PC-3 (cell line): ENCODE measurements around the gene SCFD1. TPM values are rescaled to one million over a fixed set of nuclear protein-coding genes. Genes with fewer than 3 reads are reported as not detected.
A peak's percentile ranks its signal among the peaks of the same experiment; 100 is the strongest.

Experiments
- ATAC-seq: fragments of 200-7000 bp; cut with Tn5 transposase; 2 replicates; pipeline ENCODE4 v1.9.1; 2020; ENCODE audit warnings: mild to moderate bottlenecking, moderate library complexity
- BruUV-seq: library from RNA; stranded (reverse); fragments of 400-500 nt; replicated peaks from 2 replicates; lab custom pipeline; 2021; lab: Mats Ljungman, UMichigan
- CTCF ChIA-PET: fragments of 300-600 bp; sonication (Branson Sonifier 250); formaldehyde crosslinking; loops from one replicate; lab custom pipeline; 2022; ENCODE audit warnings: antibody characterized with exemption; lab: Charles Lee
- POLR2A ChIA-PET: fragments of 300-600 bp; sonication (Branson Sonifier 250); formaldehyde crosslinking; loops from one replicate; lab custom pipeline; 2022; ENCODE audit warnings: antibody characterized with exemption; ENCODE audit not compliant: unreplicated experiment; lab: Charles Lee
- DNase-seq: peaks from one replicate; pipeline ENCODE4 v3.0.0-alpha.2; 2015
- H2AFZ ChIP-seq: fragments of 300-600 bp; sonication (generic); 2 replicates; pipeline ENCODE4 v1.6.0; 2016; ENCODE audit warnings: antibody characterized with exemption, low read length
- H3F3A ChIP-seq: fragments of 300-600 bp; sonication (generic); one replicate; pipeline ENCODE4 v1.6.0; 2017; ENCODE audit warnings: antibody characterized with exemption, low read length, control low read depth, mild to moderate bottlenecking; ENCODE audit not compliant: unreplicated experiment
- H3K27ac ChIP-seq: fragments of 300-600 bp; sonication (generic); 2 replicates; pipeline ENCODE4 v1.5.1; 2016; ENCODE audit warnings: mild to moderate bottlenecking, low read length
- H3K27me3 ChIP-seq: fragments of 300-600 bp; sonication (generic); 2 replicates; pipeline ENCODE4 v1.6.1; 2016; ENCODE audit warnings: low read length, mixed read lengths
- H3K36me3 ChIP-seq: fragments of 300-600 bp; sonication (generic); 2 replicates; pipeline ENCODE4 v1.6.1; 2016; ENCODE audit warnings: low read depth, mixed run types, low read length, mixed read lengths
- H3K4me1 ChIP-seq: fragments of 300-600 bp; sonication (generic); 2 replicates; pipeline ENCODE4 v1.5.1; 2016; ENCODE audit warnings: low read length; ENCODE audit not compliant: insufficient read depth
- H3K4me2 ChIP-seq: fragments of 300-600 bp; sonication (generic); 2 replicates; pipeline ENCODE4 v1.6.0; 2016; ENCODE audit warnings: low read length
- H3K4me3 ChIP-seq: fragments of 300-600 bp; sonication (generic); 2 replicates; pipeline ENCODE4 v1.5.1; 2016; ENCODE audit warnings: mild to moderate bottlenecking, low read length, mixed read lengths
- H3K79me2 ChIP-seq: fragments of 300-600 bp; sonication (generic); 2 replicates; pipeline ENCODE4 v1.6.1; 2017; ENCODE audit warnings: low read length, mixed read lengths
- H3K9ac ChIP-seq: fragments of 300-600 bp; sonication (generic); 2 replicates; pipeline ENCODE4 v1.6.0; 2016; ENCODE audit warnings: mild to moderate bottlenecking, low read length
- H3K9me2 ChIP-seq: fragments of 300-600 bp; sonication (generic); replicated peaks from 2 replicates; pipeline ENCODE4 v1.6.1; 2016; ENCODE audit warnings: mixed run types, low read length, mixed read lengths
- H3K9me3 ChIP-seq: fragments of 300-600 bp; sonication (generic); 2 replicates; pipeline ENCODE4 v1.6.1; 2016; ENCODE audit warnings: low read length, mixed read lengths
- H4K20me1 ChIP-seq: fragments of 300-600 bp; sonication (generic); 2 replicates; pipeline ENCODE4 v1.6.1; 2016; ENCODE audit warnings: low read length, mixed read lengths
- EZH2 ChIP-seq: fragments of 300-600 bp; sonication (generic); IDR thresholded peaks from one replicate; pipeline ENCODE4 v1.6.1; 2017; ENCODE audit warnings: antibody characterized with exemption, mild to moderate bottlenecking, low read length; ENCODE audit not compliant: unreplicated experiment
- EZH2phosphoT487 ChIP-seq: fragments of 300-600 bp; sonication (generic); IDR thresholded peaks from 2 replicates; pipeline ENCODE4 v1.6.1; 2018; ENCODE audit warnings: mild to moderate bottlenecking, antibody characterized with exemption, low read length, borderline replicate concordance
- intact Hi-C: fragments of 100-400 bp; cut with micrococcal nuclease; formaldehyde crosslinking; loops from 2 replicates; pipeline ENCODE4 v1.9.0; 2023
- total RNA-seq: library from RNA; depleted of rRNA; stranded (reverse); fragments of >200 nt; gene quantifications from 2 replicates; pipeline ENCODE4 v1.2.3, GENCODE V29; 2014
- TF ChIP-seq, protein P1 (sequence below): fragments of 300-600 bp; sonication (generic); conservative IDR thresholded peaks from 2 replicates; pipeline ENCODE4 v1.5.1; 2017; ENCODE audit warnings: antibody characterized with exemption, low read depth, mild to moderate bottlenecking, low read length

SCFD1 gene
- total RNA-seq, 1 experiment from 2014 or later = 72.3 TPM

GRCh38 chr14:30607156-30607780, 14.9 kb upstream of the SCFD1 start:
- intact Hi-C loops = no loop called here
- ATAC-seq = no peak
- POLR2A ChIA-PET = no interaction called here

DNA sequence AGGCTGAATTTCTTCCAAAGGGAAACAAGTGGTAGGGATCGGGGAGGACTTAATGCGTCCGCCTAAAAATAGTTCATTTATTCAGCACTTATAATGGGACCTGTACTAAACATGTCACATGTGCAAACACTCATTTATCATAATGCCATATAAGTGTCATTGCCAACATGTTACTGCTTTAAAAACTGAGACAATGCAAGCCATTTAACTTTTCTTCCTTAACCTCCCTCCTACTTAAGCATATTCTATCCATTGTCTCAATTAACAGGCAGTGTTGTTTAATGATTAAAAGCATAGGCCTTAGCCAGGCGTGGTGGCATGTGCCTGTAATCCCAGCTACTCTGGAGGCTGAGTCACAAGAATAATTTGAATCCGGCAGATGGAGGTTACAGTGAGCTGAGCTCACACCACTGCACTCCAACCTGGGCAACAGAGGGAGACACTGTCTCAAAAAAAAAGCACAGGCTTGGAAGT, 13.5 kb upstream of the SCFD1 start:
- intact Hi-C loops = loop anchor here (2.0 kb wide), 1 partner anchor 34 kb away; no protein-coding TSS in a partner anchor
- H3F3A ChIP-seq = peaks cover 13% of the 10 kb centered on the region
- no TSS peak for BruUV-seq
- H2AFZ ChIP-seq = no peak overlapping the region
- no peak overlapping the region for H3K4me3 ChIP-seq
- H3K79me2 ChIP-seq = no peaks in the 10 kb centered on the region
- no peak overlapping the region for H3K4me2 ChIP-seq
- peak; percentile 51 for DNase-seq
- ATAC-seq = peak; percentile 66
- TF ChIP-seq, protein P1, sequence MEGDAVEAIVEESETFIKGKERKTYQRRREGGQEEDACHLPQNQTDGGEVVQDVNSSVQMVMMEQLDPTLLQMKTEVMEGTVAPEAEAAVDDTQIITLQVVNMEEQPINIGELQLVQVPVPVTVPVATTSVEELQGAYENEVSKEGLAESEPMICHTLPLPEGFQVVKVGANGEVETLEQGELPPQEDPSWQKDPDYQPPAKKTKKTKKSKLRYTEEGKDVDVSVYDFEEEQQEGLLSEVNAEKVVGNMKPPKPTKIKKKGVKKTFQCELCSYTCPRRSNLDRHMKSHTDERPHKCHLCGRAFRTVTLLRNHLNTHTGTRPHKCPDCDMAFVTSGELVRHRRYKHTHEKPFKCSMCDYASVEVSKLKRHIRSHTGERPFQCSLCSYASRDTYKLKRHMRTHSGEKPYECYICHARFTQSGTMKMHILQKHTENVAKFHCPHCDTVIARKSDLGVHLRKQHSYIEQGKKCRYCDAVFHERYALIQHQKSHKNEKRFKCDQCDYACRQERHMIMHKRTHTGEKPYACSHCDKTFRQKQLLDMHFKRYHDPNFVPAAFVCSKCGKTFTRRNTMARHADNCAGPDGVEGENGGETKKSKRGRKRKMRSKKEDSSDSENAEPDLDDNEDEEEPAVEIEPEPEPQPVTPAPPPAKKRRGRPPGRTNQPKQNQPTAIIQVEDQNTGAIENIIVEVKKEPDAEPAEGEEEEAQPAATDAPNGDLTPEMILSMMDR = peak; percentile 45; the same call in 1 of the 2 replicates
- no peak for TF ChIP-seq EZH2phosphoT487
- ChIA-PET POLR2A (interaction anchor here (0.6 kb wide), 1 partner anchor 1066 kb away, joined by 10 read pairs; no protein-coding TSS in a partner anchor), CTCF (no interaction called here)
- no peak overlapping the region for H3K9ac ChIP-seq
- peaks cover 49% of the 10 kb centered on the region; the same call in 1 of the 2 replicates for H3K36me3 ChIP-seq
- no peaks in the 10 kb centered on the region for H3K27me3 ChIP-seq
- no peaks in the 10 kb centered on the region for H3K9me2 ChIP-seq
- 0 out of 2 replicates have a peak overlapping the region, but pooled peaks have one; percentile 5 for H3K27ac ChIP-seq
- H4K20me1 ChIP-seq = 0 out of 2 replicates have a peak, but pooled peaks cover 15% of the 10 kb centered on the region
- peaks cover 27% of the 10 kb centered on the region for H3K4me1 ChIP-seq
- H3K9me3 ChIP-seq = no peaks in the 10 kb centered on the region

More at GRCh38 chr14:30607156-30607780, 14.9 kb upstream of the SCFD1 start:
- Histone ChIP-seq H3K9me2 (no peaks in the 10 kb centered on the region), H3K4me2 (no peak overlapping the region), H3K36me3 (peaks cover 54% of the 10 kb centered on the region; the same call in 1 of the 2 replicates), H3K4me1 (peaks cover 27% of the 10 kb centered on the region), H3K9me3 (no peaks in the 10 kb centered on the region), H3F3A (peaks cover 13% of the 10 kb centered on the region), H3K79me2 (no peaks in the 10 kb centered on the region), H4K20me1 (0 out of 2 replicates have a peak, but pooled peaks cover 15% of the 10 kb centered on the region), H3K4me3 (no peak overlapping the region), H3K27me3 (no peaks in the 10 kb centered on the region), H3K9ac (no peak overlapping the region), H3K27ac (no peak overlapping the region), H2AFZ (no peak overlapping the region)
- TF ChIP-seq EZH2phosphoT487 (no peak), EZH2 (no peak)
- TF ChIP-seq, protein P1 = no peak
- DNase-seq = no peak
- CTCF ChIA-PET = no interaction called here
- BruUV-seq = no TSS peak

DNA sequence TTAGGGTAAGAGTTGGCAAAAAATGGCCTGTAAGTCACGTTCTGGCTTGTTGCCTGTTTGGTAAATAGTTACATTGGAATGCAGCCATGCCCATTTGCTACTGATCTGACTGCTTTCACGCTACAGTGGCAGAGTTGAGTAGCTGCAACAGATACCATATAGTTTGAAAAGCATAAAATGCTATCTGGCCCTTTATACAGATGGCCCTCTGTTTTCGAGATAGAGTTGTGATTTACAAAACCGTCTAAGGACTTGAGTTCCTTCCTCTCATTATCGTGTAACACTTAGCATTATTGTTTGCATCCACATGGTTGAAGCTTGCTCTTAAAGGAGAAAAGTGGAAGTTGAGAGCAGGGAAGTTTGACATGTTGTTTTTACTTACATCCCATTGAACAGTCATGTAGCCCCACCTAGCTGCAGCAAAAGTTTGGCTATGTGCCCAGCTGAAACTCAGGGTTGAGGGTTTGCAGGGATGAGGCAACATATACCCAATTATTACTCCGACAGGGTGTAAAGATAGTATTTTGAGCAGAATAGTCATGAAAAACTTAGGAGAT, 11.3 kb upstream of the SCFD1 start:
- Histone ChIP-seq H3K27ac (peak overlapping the region; percentile 37), H3F3A (peaks cover 13% of the 10 kb centered on the region), H2AFZ (no peak overlapping the region), H4K20me1 (0 out of 2 replicates have a peak, but pooled peaks cover 15% of the 10 kb centered on the region), H3K9me3 (no peaks in the 10 kb centered on the region), H3K4me3 (peak overlapping the region; percentile 11; the same call in 1 of the 2 replicates), H3K4me1 (peaks cover 27% of the 10 kb centered on the region), H3K9me2 (no peaks in the 10 kb centered on the region), H3K9ac (no peak overlapping the region), H3K79me2 (no peaks in the 10 kb centered on the region), H3K4me2 (peak overlapping the region; percentile 52), H3K27me3 (no peaks in the 10 kb centered on the region), H3K36me3 (peaks cover 46% of the 10 kb centered on the region)
- no TSS peak for BruUV-seq
- ATAC-seq (peak; percentile 86), DNase-seq (peak; percentile 91)
- TF ChIP-seq EZH2phosphoT487 = no peak
- TF ChIP-seq, protein P1 = peak; percentile 62
- ChIA-PET POLR2A (interaction anchor here (0.5 kb wide), 1 partner anchor 1823 kb away, joined by 3 read pairs; no protein-coding TSS in a partner anchor), CTCF (no interaction called here)
- intact Hi-C loops = loop anchor here (1.0 to 5.0 kb wide), 5 partner anchors 49 to 1064 kb away; no protein-coding TSS in a partner anchor
